GM19467 (cell line): ENCODE measurements around the gene FAM13A.

Experiments
- ATAC-seq: cut with Tn5 transposase; IDR thresholded peaks from one replicate; pipeline ENCODE4 v1.9.1; 2021; ENCODE audit warnings: mild to moderate bottlenecking, moderate library complexity; ENCODE audit not compliant: unreplicated experiment

Gene FAM13A

DNA sequence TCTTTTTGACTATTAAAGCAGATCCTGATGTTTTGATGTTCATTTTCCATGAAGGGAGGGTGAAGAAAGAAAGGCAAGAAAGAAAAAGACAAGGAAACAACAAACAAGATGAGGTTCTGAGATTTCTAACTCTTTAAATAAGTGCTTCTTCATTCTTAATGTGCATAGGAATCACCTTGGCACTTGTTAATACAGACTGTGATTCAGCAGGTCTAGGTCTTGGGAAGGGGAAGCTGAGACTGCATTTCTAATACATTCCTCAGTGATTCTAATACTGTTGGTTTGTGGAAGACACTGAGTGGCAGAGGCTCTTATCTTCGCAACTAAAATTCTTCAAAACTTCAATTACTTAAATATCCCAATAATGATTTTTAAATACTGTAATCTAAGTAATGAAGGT lies 264.2 kb downstream of the FAM13A start:
- peak; percentile 14 for ATAC-seq

DNA sequence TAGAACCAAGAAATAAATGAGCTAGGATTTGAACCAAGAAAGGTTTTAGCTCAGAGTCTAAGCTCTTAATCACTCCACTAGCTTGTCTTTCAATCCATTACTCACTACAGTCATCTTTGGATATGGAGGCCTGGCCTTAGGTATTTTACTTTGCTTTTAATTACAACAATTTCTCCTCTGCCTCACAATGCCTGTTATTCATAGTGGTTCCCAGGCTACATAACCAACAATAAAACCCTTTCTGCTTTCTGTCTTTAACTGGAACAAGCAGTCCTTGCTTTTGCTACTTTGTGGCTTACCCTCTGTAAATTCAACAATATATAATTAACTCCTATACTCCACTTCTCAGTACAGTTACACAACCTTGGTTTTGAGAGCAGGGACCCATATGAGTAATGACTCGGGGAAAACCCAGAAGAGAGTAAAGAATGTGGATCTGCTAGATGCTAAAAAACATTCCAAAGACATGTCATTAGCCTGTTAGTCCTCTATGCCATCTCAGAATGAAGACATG lies 264.7 kb downstream of the FAM13A start:
- ATAC-seq, result peak; percentile 71

- ATAC-seq, result no peak
These were observed 265.7 kb downstream of the FAM13A start for GRCh38 chr4:88791274-88791673.

GRCh38 chr4:88788895-88789294 lies 268.1 kb downstream of the FAM13A start:
- ATAC-seq, result no peak

DNA sequence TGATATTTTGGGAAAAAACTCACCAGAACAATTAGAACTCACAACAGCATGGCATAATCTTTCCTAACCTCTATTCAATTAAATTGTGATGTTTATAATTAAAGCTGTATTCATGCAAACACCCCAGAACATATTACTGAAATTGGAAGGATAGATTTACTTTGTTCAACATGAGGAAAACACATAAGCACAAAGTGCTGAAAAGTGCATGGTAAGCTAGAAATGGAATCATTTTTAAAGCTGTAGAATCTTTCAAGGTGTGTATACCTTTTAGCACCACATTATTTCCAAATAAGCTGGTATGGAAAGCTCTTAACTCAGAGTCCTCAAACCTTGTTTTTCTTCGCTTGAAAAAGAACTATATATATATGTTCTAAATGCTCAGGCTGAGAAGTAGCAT lies 268.6 kb downstream of the FAM13A start:
- ATAC-seq, result no peak

DNA sequence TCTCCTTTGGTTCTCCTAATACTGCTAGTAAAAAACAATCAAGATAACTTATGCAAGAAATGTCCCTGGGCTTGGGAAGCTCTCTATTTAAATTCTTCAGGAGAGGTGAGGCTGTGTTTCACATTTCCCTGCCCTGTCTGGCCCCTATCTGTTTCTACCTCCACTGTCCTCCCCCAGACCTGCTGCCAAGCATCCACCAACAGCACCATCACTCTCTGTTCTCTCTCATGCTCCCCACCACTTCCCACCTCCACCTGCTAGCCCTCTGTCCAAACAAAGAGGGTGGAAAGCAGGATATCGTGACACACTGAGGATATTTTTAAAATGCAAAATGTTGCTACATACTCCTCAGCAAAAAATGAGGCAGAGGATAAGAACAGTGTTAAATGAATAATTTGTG lies 271.0 kb downstream of the FAM13A start:
- no peak for ATAC-seq

DNA sequence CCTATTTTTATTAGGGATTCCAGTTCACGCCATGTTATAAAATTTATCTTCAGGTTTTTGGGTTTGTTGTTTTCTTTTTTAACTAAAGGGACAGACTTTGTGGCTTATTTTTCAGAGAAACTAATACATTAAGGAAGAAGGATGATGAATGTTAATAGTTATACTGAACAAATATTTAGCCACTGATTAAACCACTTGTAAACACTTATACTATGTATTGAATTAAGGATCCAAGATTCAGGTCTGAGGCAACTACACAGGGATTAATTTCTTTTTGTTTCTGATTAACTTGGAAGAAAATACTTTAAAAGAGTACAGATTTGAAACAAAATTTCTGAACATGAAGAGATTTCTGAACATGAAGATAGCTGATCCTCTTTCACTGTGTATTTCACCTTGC lies 276.6 kb downstream of the FAM13A start:
- no peak for ATAC-seq

GRCh38 chr4:88779431-88779830 lies 277.6 kb downstream of the FAM13A start:
- no peak for ATAC-seq

GRCh38 chr4:88775529-88775928 lies 281.5 kb downstream of the FAM13A start:
- ATAC-seq, result no peak

DNA sequence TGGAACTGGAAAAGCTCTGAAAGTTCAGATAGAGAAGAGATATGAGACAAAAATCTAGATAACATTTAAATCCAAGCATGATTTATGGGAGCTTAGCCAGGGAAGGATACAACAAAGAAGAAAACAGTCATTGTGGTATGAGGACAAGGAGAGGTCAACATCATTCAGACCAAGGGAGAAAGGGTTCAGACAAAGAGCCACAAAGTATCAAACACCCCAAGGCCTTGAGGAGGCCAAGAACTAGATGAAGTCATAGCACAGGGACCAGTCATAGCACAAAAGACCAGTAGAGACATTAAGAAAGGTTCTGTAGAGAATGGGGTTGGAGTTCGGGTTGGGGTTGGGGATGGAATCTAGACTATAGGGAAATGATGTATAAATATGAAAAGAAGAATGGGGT lies 282.0 kb downstream of the FAM13A start:
- no peak for ATAC-seq

DNA sequence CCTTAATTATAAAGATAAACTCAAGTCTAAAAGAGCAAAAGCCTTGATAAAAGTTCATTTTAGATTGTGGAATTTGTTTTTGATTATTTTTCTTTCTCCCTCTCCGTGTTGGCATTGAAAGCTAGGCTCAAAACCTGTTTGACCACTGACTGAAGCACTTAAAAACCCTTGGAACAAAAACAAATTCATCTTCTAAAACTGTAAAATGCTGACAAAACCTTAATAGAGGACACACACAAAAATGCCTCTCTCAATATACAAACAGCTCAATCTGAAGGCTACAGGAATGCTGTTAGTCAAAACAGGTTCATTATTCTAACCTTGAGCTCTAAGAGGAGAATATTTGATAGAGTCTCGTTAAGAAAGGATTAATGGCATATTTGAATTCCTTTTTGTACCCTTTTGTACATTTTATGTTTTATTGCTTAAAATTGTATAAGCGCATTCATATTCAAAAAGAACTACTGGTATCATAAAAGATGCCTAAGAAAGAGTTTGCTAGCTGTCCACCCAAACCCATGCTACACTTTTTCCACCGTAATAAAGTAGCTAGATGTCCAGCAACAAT lies 285.0 kb downstream of the FAM13A start:
- ATAC-seq, result no peak

DNA sequence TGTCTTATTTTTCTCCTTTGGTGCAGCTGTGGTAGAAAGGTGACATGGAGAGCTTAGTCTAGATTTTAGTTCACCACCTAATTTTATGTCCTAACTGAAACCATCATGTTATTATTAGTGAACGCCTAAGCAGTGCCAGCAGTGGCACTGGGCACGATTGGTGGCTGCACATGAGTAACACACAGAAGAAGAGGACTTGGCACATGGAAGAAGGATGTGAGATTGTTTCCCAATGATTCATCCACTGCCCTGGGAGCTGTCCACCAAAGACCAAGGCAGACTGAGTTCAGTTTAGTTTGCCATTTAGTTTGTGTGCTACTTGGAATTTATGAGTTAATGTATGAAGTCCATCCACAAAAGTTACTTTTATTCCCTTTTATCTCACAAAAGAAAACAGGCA lies 291.3 kb downstream of the FAM13A start:
- no peak for ATAC-seq

- ATAC-seq, result no peak
These were observed 293.9 kb downstream of the FAM13A start for GRCh38 chr4:88763075-88763474.

- ATAC-seq, result no peak
These were observed 295.0 kb downstream of the FAM13A start for GRCh38 chr4:88761861-88762523.

- no peak for ATAC-seq
These were observed 295.6 kb downstream of the FAM13A start for GRCh38 chr4:88761342-88761741.

DNA sequence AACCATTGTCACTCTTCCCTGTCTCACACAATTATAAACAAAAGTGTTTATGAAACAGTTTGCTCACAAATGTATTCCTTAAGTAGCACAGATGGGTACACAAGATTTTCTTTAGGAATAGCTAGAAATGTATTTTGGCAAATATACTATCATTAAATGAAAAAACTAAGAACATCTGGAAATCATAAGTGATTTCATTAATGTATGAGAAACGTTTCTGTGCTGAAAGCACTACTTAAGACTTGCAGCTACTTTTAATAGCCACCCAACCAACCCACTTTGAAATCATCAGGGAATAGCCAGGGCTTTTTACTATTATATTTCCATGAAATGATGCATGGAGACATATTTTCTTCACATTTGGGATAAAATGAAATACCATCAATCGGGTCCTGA lies 297.1 kb downstream of the FAM13A start:
- ATAC-seq, result no peak

GRCh38 chr4:88759039-88759894 lies 297.7 kb downstream of the FAM13A start:
- ATAC-seq, result no peak

DNA sequence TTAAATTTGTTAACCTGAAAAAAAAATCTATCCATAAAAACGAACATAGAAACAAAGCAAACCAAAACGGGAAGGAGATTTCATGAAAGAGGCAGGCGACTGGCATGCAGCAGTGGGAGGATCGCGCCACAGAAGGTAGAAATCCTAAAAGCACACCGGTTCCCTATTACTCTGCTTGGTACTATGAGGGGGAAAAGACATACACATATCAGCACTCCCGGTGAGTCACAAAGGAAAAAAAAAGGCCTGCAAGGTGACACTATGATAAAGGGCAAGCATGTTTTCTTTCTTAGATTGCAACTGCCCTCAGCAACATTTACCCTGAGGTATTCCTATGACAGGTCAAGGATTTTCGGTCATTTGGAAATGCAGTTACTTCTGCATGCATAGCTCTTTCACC lies 298.7 kb downstream of the FAM13A start:
- no peak for ATAC-seq

GRCh38 chr4:88757776-88758175 lies 299.2 kb downstream of the FAM13A start:
- no peak for ATAC-seq

- no peak for ATAC-seq
These were observed 299.9 kb downstream of the FAM13A start for GRCh38 chr4:88757067-88757466.

- no peak for ATAC-seq
These were observed 300.8 kb downstream of the FAM13A start for GRCh38 chr4:88756149-88756548.

DNA sequence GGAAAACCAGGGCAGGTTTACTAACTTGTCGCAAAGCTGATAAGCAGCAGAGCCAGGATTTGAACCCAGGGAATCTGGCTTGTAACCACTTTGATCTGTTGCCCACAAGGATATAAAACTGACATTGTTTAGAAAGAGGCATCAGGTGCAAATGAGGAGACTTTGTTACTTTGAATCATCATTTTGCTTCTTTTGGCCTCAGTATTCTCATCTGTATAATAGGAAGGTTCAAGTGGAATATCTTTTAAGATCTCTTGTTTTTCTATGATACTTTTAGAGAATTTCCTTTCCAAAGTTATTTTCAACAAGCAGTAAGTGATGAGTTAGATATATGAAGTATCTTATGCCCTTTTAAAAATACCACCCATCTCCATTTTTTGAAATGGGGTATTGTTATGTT lies 301.5 kb downstream of the FAM13A start:
- no peak for ATAC-seq
